ENCODE measurements around the gene ZNF776.
"Not testable (repeated sequence)": the region's sequence is repeated elsewhere in the genome, so short reads cannot be mapped to it uniquely, and the experiment has no call there.

The ZNF776 gene

DNA sequence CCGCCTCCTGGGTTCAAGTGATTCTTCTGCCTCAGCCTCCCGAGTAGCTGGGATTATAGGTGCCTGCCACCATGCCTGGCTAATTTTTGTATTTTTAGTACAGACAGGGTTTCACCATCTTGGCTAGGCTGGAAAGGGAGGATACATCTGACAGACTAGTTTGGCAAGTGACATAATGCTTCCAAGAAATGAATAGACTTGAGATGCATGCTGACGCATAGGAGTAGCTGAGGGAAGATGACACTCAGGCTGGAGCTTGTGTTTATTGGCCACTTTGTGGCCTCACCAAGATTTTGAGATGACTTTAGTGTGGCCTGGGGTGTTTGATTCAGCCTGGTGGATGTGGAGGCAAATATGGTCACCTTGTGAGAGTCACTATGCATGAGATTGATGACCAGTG is 26.9 kb downstream of the ZNF776 start:
- H3K4me3 ChIP-seq = no peak overlapping the region

DNA sequence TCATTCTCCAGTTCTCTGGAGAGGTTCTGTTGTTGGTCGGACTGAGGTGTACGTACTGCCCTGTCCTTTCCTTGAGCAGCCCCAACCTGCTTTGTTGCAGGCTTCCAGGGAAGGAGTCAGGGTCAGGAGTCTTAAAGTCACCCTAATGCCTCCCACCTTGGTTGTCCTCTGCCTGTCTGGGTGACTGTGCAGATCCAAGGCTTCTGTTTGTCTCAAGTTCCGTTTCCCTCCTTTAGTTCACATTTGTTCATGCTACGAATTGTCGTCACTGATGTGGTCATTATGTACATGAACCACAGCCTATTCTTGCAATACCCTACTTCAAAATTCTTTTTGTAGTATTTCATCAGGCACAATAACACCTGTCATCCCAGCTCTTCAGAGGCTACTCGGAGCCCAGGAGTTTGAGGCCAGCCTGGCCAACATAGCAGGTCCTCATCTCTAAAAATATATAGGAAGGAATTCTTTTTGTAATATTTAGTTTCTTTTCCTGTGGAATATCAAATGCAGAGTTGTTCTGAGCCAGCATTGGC is 30.2 kb downstream of the ZNF776 start:
- H3K4me3 ChIP-seq = no peak overlapping the region

More for the DNA sequence above, 26.9 kb downstream of the ZNF776 start:
- H3K27ac ChIP-seq = peak overlapping the region in 1 of 21 experiments; percentile 36

DNA sequence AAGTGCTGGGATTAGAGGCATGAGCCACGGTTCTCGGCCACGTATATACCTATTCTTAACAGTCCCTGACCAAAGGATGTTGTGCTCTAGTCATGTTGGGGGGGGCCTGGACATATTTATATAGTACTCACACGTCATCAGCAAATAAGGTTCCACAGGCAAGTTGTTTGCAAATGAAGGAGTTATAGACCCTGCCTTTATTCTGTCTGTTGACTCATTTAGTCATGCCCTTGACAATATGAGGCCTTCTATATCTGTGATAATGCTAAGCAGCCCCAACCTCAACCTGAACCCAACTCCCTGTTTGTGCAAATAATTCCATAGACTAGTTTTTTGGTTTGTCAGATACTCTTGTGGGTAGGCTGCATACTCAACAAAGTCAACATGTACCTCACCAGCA is 31.7 kb downstream of the ZNF776 start:
- H3K27ac ChIP-seq = no peak overlapping the region
- no peak overlapping the region for H3K4me3 ChIP-seq

More for the DNA sequence above, 30.2 kb downstream of the ZNF776 start:
- H3K27ac ChIP-seq = no peak overlapping the region

DNA sequence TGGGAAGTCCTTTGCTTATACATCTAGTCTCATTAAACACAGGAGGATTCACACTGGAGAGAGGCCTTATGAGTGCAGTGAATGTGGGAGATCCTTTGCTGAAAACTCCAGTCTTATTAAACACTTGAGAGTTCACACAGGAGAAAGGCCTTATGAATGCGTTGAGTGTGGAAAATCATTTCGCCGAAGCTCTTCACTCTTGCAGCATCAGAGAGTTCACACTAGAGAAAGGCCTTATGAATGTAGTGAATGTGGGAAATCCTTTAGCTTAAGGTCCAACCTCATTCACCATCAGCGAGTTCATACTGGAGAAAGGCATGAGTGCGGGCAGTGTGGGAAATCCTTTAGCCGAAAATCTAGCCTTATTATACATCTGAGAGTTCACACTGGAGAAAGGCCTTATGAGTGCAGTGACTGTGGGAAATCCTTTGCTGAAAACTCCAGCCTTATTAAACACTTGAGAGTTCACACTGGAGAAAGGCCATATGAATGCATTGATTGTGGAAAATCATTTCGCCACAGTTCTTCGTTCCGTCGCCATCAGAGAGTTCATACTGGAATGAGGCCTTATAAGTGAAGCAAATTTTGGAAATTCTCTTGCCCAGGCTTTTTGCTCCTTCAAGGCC is 32.7 kb downstream of the ZNF776 start:
- no peak overlapping the region for H3K4me3 ChIP-seq

DNA sequence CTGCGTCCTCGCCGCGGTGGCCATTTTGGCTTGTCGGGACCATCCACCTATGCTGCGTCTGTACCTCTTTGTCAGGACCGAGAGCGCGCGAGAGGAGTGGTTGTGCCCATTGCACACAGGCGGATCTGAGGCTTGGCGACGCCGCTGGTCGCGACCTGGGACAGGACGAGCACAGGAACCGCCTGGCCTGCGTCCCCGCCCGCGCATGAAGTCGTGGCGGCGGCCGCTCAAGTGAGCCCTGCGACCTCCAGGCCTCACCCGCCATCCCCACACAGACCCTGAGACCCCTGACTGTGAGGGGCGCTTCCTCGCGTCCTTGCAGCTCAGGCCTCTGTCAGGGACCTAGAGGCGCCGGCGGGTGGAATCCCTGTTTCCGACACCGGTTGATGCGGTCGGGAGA is 39.7 kb downstream of the ZNF776 start:
- Histone ChIP-seq H3K27ac (no peak overlapping the region), H3K4me3 (no peak overlapping the region)

More for the DNA sequence above, 32.7 kb downstream of the ZNF776 start:
- H3K27ac ChIP-seq = no peak overlapping the region

DNA sequence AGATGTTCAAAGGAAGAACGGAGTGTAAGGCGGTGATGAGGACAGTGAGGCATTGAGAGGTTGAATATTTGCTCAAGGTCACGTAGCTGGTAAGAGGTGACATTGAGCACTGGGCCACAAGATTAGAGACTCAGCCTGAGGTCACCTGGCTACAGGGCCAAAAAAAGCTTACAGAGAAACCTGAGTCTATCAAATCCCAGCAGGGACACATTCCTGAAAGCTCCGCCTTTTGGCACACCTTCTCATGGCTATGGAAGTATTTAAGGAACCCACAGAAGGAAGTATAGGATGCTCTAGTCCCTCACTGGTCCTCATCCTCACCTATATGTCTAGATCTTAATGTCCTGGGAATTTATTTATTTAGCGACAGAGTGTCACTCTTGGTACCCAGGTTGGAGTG is 40.3 kb downstream of the ZNF776 start:
- Histone ChIP-seq H3K27ac (no peak overlapping the region), H3K4me3 (no peak overlapping the region)

DNA sequence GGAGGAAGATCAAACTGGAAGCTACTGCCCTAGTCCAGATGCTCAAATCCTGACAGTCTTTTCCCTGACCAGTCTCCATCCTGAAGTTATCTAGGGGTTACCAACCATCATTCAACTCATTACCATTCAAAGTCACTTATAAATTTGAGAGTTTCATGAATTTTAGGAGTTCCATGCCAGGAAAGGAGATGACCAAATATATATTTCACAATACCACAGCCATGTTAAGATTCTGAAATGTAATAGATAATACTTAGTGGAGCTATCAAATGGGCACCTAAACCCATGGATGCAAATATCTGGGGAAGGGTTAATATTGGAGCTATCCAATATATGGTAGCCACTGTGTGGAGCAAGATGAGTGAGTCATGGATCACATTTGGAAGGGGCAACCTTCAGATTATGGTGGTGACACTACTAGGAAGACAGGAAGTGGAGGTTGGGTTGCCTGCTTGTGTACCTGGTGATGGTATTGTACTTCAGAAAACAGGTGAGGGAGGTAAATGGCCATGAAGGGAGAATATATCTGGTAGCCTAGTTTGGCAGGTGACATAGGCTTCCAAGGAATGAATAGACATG is 41.6 kb downstream of the ZNF776 start:
- no peak overlapping the region for H3K4me3 ChIP-seq
- H3K27ac ChIP-seq = no peak overlapping the region

DNA sequence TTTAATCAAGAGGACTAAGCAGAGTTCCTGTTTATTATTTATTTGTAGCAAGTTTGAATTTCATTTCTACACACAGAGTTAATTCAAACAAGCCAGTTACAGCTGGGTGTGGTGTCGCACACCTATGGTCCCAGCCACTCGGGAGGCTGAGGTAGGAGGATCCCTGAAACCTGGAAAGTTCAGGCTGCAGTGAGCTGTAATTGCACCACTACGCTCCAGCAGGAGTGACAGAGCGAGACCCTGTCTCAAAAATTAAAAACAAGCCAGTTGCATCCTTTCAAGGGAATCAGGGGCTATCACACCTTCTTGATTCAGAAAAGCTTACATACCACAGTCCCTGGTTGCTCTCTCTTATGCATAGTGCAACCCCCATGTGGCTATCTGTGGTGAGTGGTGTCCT is 42.7 kb downstream of the ZNF776 start:
- no peak overlapping the region for H3K4me3 ChIP-seq
- H3K27ac ChIP-seq = no peak overlapping the region

DNA sequence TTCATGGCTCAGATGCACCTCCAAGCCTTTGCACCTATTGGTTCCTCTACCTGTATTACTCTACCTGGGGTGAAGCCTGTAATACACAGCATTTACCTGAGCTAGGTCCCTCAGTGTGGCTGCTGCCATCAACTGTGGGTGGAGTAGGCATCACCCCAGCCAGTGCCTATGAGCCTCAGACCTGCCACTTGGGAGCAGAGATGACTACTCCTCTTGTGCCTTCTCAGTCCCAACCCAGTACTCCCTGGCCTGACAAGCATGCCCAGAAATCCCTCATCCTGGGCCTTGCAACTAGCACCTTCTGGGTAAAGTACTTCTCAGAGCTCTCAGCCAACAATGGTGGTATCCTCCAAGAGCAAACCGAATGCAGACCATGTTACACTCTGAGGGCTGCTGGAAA is 50.0 kb downstream of the ZNF776 start:
- H3K4me3 ChIP-seq, H3K27ac ChIP-seq: not testable (repeated sequence)

DNA sequence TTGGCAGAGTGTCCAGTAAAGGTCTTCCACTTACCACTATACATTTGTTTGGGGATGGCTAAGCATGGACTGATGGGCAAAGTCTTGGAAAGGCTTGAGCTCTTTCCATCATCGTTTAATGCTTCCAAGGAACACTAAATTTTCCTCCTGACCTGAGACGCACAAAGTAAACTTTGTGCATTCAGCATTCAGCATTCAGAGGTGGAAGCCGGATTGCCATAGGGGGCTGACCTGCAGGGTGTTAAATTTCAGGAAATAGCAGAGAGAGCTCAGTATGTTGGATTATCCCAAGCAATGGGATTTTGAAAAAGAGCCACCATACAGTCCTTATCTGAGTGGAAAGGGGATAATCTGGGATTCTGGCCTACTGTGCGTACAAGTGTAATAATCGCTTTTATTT is 54.1 kb downstream of the ZNF776 start:
- Histone ChIP-seq H3K4me3 (no peak overlapping the region), H3K27ac (peak overlapping the region in 1 of 21 experiments; percentile 11)

DNA sequence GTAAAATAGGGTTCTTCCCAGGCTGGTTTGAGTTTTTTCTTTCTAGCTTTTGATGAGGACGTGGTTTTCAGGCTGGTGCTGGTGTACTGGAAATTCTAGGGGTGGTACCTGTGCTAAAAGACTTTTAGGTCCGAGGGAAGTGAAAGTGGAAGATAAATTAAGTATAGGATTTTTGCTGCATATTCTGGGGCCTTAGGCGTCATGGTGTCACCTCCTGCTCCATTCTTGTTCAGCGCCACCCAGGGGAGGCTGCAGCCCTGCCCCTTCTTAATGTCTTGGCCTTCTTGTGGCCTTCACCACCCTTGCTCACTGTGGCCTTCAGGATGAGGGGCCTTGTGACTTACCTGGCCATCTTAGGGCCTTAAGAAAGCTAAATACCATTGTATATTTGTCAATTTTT is 55.7 kb downstream of the ZNF776 start:
- H3K4me3 ChIP-seq = no peak overlapping the region
- H3K27ac ChIP-seq = peak overlapping the region in 9 of 21 experiments; percentile 7 to 82 (median 29)

DNA sequence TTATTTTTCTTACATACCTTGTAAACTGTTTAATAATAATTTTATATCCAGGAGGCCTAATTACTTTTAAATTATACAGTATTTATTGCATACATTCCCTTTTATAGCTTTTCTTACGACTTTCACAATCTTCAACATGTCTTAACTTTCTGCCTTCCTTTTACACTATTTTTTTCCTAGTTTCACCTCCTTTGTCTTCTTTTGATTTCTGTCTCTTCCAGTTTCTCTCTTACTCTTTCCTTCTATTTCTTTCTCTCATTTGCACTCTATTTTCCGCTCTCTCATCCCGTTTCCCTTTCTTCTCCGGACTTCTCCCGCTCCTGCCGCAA is 56.6 kb downstream of the ZNF776 start:
- Histone ChIP-seq H3K27ac (peak overlapping the region in 20 of 21 experiments; percentile 34 to 96 (median 80)), H3K4me3 (peak overlapping the region; percentile 26 to 48 (median 36))

DNA sequence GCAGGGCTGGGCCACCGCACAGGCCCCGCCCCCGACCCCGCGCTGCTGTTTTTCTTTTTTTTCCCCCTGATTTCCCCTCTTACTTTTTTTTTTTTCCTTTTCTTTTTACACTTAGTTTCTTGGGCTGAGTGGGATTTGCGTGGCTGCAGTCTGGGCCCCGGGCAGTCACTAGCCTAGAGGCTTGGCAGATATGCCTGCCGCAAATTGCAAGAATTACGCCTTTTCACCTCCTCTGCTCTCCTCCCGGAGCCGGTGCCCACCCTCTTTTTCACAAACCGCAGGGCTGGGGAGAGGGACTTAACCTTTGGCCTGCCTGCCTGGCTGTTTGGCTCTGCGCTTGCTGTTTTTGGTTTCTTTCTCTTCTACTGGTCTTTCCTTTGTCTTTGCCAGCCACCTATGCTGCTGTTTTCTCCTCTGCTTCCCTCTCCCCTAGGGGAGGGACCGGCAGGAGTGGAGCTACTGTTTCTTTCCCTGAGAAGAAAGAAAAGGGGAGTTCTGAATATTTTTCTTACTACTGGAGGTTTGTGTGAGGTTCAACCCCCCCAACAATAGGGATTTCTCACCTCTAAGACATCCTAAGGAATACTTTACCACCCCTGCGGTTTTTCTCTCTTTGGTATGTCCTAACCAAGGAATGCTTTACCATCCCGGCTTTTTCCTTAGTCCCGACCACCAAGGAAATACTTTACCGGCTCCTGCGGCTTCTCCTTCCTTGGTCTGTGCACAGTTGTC is 57.1 kb downstream of the ZNF776 start:
- Histone ChIP-seq H3K4me3 (peak overlapping the region; percentile 26 to 48 (median 36)), H3K27ac (peak overlapping the region in 20 of 21 experiments; percentile 34 to 96 (median 80))

DNA sequence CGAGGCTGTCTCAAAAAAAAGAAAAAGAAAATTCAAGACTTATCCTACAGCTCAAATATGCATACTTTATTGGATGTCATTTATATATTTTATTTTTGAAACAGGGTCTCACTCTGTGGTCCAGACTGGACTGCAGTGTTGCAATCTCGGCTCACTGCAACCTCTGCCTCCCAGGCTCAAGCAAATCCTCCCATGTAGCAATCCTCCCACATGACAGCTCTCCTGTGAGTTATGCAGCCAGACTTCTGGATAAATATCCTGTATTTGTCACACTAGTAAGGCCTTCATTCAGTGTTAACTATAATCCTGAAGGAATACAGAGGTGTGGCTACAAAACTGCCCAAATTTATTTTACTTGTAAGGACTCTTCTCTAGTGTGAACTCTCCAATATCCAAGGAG is 60.9 kb downstream of the ZNF776 start:
- no peak overlapping the region for H3K4me3 ChIP-seq
- no peak overlapping the region for H3K27ac ChIP-seq
